Measurements from ENCODE around the gene CCDC73. TPM values are rescaled to one million over a fixed set of nuclear protein-coding genes. Genes with fewer than 3 reads are reported as not detected.

CCDC73 gene
- total RNA-seq, 1 donor from 2014 or later: not detected

Other genes with a start within 250 kb of the CCDC73 start
- gene EIF3M, start 210.8 kb downstream of the CCDC73 start, total RNA-seq: 182 TPM
- 0.84 TPM for gene PRRG4, start 35.3 kb upstream of the CCDC73 start, total RNA-seq
- 20.7 TPM for gene QSER1, start 98.1 kb upstream of the CCDC73 start, total RNA-seq
- gene DEPDC7, start 221.2 kb upstream of the CCDC73 start, total RNA-seq: 0.74 TPM
- gene TCP11L1, start 244.9 kb upstream of the CCDC73 start, total RNA-seq: 21.2 TPM

Data from mesenteric fat pad (tissue), 1 donor.